NT2/D1 (cell line): ENCODE results near the gene ATP1B4.

Experiments used
- DNase-seq: peaks from one replicate; pipeline ENCODE4 v3.0.0-alpha.2; 2011; ENCODE audit warnings: low read depth, low spot score
- H3K27me3 ChIP-seq: 2 replicates; pipeline ENCODE4 v1.6.0; 2011; ENCODE audit warnings: mild to moderate bottlenecking; ENCODE audit not compliant: insufficient read length, insufficient read depth
- H3K36me3 ChIP-seq: 2 replicates; pipeline ENCODE4 v1.6.1; 2011; ENCODE audit warnings: mild to moderate bottlenecking, low read length, mixed read lengths; ENCODE audit not compliant: insufficient read depth, insufficient read length
- H3K4me1 ChIP-seq: 2 replicates; pipeline ENCODE4 v1.5.1; 2011; ENCODE audit not compliant: insufficient read depth, insufficient read length
- H3K4me3 ChIP-seq: 2 replicates; pipeline ENCODE4 v1.5.1; 2011; ENCODE audit warnings: low read depth; ENCODE audit not compliant: insufficient read length
- H3K9ac ChIP-seq: 2 replicates; pipeline ENCODE4 v1.6.0; 2011; ENCODE audit warnings: low read depth; ENCODE audit not compliant: insufficient read length
- H3K9me3 ChIP-seq: 2 replicates; pipeline ENCODE4 v1.5.1; 2011; ENCODE audit warnings: mild to moderate bottlenecking, low read length; ENCODE audit not compliant: insufficient read depth
- SUZ12 ChIP-seq: IDR thresholded peaks from 2 replicates; pipeline ENCODE4 v1.6.1; 2011; ENCODE audit not compliant: insufficient read length, insufficient read depth; ENCODE audit errors: extremely low read depth
- YY1 ChIP-seq: IDR thresholded peaks from 2 replicates; pipeline ENCODE4 v1.6.1; 2011; ENCODE audit not compliant: insufficient read length, insufficient read depth
- ZNF274 ChIP-seq: IDR thresholded peaks from 2 replicates; pipeline ENCODE4 v1.6.1; 2011; ENCODE audit warnings: mild to moderate bottlenecking, low read depth, low read length

Gene ATP1B4

GRCh38 chrX:120408168-120408567 is 46.3 kb downstream of the ATP1B4 start:
- no peaks in the 10 kb centered on the region for H3K36me3 ChIP-seq
- no peak overlapping the region for H3K4me3 ChIP-seq
- no peak overlapping the region for H3K9ac ChIP-seq
- no peak for TF ChIP-seq SUZ12
- no peak for TF ChIP-seq ZNF274
- TF ChIP-seq YY1 = no peak
- H3K27me3 ChIP-seq = no peaks in the 10 kb centered on the region
- H3K9me3 ChIP-seq = peaks cover 18% of the 10 kb centered on the region; the same call in 1 of the 2 replicates
- H3K4me1 ChIP-seq = no peaks in the 10 kb centered on the region
- no peak for DNase-seq

GRCh38 chrX:120419463-120419862 is 57.6 kb downstream of the ATP1B4 start:
- H3K36me3 ChIP-seq = no peaks in the 10 kb centered on the region
- H3K27me3 ChIP-seq = no peaks in the 10 kb centered on the region
- H3K9me3 ChIP-seq = no peaks in the 10 kb centered on the region
- H3K9ac ChIP-seq = no peak overlapping the region
- no peak for DNase-seq
- H3K4me3 ChIP-seq = no peak overlapping the region
- no peak for TF ChIP-seq ZNF274
- no peak for TF ChIP-seq YY1
- TF ChIP-seq SUZ12 = no peak
- no peaks in the 10 kb centered on the region for H3K4me1 ChIP-seq

- no peaks in the 10 kb centered on the region for H3K36me3 ChIP-seq
- H3K9me3 ChIP-seq = no peaks in the 10 kb centered on the region
- TF ChIP-seq YY1 = no peak
- no peak for TF ChIP-seq SUZ12
- no peak for TF ChIP-seq ZNF274
- no peaks in the 10 kb centered on the region for H3K27me3 ChIP-seq
- no peaks in the 10 kb centered on the region for H3K4me1 ChIP-seq
- no peak overlapping the region for H3K9ac ChIP-seq
- H3K4me3 ChIP-seq = no peak overlapping the region
- DNase-seq = no peak
These were observed 64.7 kb downstream of the ATP1B4 start for GRCh38 chrX:120426599-120426998.

GRCh38 chrX:120428309-120428708 is 66.4 kb downstream of the ATP1B4 start:
- TF ChIP-seq ZNF274 = no peak
- TF ChIP-seq SUZ12 = no peak
- no peak for TF ChIP-seq YY1
- DNase-seq = no peak
- Histone ChIP-seq H3K27me3 (no peaks in the 10 kb centered on the region), H3K9ac (no peak overlapping the region), H3K4me1 (no peaks in the 10 kb centered on the region), H3K9me3 (no peaks in the 10 kb centered on the region), H3K4me3 (no peak overlapping the region), H3K36me3 (peaks cover 3% of the 10 kb centered on the region)

- H3K4me3 ChIP-seq = no peak overlapping the region
- DNase-seq = no peak
These were observed 68.1 kb downstream of the ATP1B4 start for GRCh38 chrX:120429776-120430540.

More at GRCh38 chrX:120429776-120430540, 68.1 kb downstream of the ATP1B4 start:
- TF ChIP-seq ZNF274 (no peak), SUZ12 (no peak), YY1 (no peak)
- Histone ChIP-seq H3K9me3 (no peaks in the 10 kb centered on the region), H3K36me3 (peaks cover 3% of the 10 kb centered on the region), H3K9ac (no peak overlapping the region), H3K4me1 (no peaks in the 10 kb centered on the region), H3K27me3 (no peaks in the 10 kb centered on the region)
